Measurements from ENCODE around the gene CTNNBL1. TPM values are rescaled to one million over a fixed set of nuclear protein-coding genes. Genes with fewer than 3 reads are reported as not detected.

CTNNBL1 gene
- total RNA-seq, 2 donors from 2014 or later: 43.6 to 47.7 TPM

DNA sequence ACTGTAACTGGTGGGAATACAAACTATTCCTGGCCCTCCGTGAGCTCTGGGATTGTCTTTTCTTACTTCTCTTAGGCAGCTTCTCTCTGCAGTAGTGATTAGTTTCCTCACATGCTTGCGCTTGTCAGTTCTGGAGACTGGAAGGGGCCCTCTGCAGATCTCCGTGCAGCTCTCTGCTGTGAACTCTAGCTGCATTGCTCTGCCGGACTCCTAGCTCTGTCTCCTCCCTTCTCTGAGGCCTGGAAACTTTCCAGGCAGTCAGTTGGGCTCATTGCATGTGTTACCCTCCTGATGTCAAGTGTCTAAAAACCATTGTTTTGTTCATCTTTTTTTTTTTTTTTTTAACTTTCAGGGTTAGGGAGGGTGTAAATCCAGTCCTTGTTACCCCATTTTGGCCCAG is 102.3 kb downstream of the CTNNBL1 start:
- H3K27me3 Mint-ChIP-seq: no peaks in the 10 kb centered on the region
- no peaks in the 10 kb centered on the region for H3K4me1 Mint-ChIP-seq
- H3K9me3 ChIP-seq (ENCODE audit: control insufficient read depth, low read length, poor library complexity, severe bottlenecking): no peaks in the 10 kb centered on the region
- peaks cover 19% of the 10 kb centered on the region for H3K36me3 Mint-ChIP-seq (ENCODE audit: low read depth)
- H3K27ac Mint-ChIP-seq: no peak overlapping the region
- ATAC-seq (no peak), DNase-seq (no peak)
- H3K4me3 Mint-ChIP-seq: no peak overlapping the region

DNA sequence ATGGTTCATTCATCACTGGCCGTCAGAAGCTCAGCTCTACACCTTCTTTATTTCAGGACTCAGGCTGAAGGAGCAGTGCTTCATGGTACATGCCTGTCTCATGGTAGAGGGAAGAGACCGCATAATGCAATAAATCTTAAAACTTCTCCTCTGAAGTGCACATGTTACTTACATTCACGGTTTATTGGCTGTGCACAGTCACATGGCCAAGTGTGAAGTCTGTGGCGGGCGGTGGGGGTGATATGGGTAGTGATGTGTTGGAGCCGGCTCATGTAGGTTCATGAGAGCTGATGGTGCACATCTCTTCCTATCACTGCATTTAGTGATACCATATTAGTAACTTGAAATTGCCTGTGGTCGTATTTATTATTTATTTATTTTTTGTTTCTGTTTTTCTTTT is 102.9 kb downstream of the CTNNBL1 start:
- Mint-ChIP-seq H3K27ac (no peak overlapping the region), H3K4me1 (no peaks in the 10 kb centered on the region), H3K27me3 (no peaks in the 10 kb centered on the region), H3K4me3 (no peak overlapping the region), H3K36me3 (ENCODE audit: low read depth) (peaks cover 19% of the 10 kb centered on the region)
- no peak for ATAC-seq
- no peak for DNase-seq
- no peaks in the 10 kb centered on the region for H3K9me3 ChIP-seq (ENCODE audit: control insufficient read depth, low read length, poor library complexity, severe bottlenecking)

DNA sequence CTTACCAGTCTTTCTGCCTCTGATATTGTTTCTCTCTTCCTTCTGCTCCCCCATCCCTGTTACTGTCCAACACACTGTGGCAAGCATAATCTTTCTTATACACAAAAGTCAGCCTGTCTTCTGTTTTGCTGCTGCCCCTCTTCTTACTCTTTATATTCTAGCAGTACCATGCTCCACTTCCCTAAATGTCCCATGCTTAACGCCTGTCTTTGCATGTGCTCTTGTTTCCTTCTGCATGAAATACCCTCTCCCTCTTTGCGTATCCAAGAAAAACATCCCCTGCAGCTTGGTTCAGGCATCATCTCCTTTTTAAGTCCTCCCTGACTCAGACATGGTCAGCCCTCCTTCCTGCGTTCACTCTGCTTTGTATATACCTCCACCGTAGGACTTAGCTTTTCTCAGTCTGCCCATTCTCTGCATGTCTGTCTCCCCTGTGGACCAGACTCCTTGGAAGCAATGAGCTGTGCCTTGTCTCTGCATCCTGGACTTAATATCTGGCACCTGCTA is 103.9 kb downstream of the CTNNBL1 start:
- H3K9me3 ChIP-seq (ENCODE audit: control insufficient read depth, low read length, poor library complexity, severe bottlenecking): no peaks in the 10 kb centered on the region
- DNase-seq: no peak
- Mint-ChIP-seq H3K4me3 (no peak overlapping the region), H3K4me1 (no peaks in the 10 kb centered on the region), H3K36me3 (ENCODE audit: low read depth) (peaks cover 16% of the 10 kb centered on the region), H3K27me3 (no peaks in the 10 kb centered on the region), H3K27ac (no peak overlapping the region)
- ATAC-seq: no peak

DNA sequence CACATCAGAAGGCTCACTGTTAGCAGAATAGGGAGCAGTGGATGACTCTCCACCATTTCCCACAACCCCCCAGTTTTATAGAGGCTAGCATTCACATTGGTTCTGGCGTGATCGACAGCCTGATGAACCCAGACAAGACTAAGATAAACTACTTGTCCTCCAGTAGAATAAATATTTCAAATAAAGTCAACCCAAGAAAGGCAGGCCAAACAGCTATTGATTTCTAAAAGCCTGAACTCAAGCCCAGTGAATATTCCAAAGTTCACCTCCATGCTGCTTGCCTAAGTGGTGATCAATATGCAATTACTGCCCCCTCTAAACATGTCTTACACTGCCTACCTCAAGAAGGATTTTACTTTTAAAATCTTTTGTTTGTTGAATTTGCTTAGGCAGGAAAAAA is 104.5 kb downstream of the CTNNBL1 start:
- no peaks in the 10 kb centered on the region for H3K27me3 Mint-ChIP-seq
- DNase-seq (no peak), ATAC-seq (no peak)
- no peak overlapping the region for H3K27ac Mint-ChIP-seq
- H3K36me3 Mint-ChIP-seq (ENCODE audit: low read depth): peaks cover 20% of the 10 kb centered on the region
- H3K4me1 Mint-ChIP-seq: no peaks in the 10 kb centered on the region
- no peaks in the 10 kb centered on the region for H3K9me3 ChIP-seq (ENCODE audit: control insufficient read depth, low read length, poor library complexity, severe bottlenecking)
- no peak overlapping the region for H3K4me3 Mint-ChIP-seq

DNA sequence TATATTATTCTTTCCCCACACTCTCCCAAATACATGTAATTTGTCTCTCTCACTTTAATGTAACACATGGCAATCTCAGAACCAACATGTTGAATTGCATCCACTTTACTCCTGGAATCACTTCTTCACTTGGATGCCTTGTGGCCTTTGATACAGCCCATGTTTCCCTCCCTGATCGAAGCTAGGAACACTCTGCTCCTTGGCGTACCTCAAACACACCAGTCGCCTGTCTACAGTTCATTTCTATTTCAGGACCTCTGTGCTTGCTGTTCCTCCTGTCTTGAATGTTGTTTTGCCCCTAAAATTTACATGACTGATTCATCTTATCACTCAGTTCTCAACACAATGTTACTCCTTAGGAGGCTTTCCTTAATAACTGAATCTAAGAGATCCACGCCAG is 106.8 kb downstream of the CTNNBL1 start:
- peaks cover 17% of the 10 kb centered on the region for H3K36me3 Mint-ChIP-seq (ENCODE audit: low read depth)
- ATAC-seq (no peak), DNase-seq (no peak)
- H3K4me3 Mint-ChIP-seq: no peak overlapping the region
- no peak overlapping the region for H3K27ac Mint-ChIP-seq
- no peaks in the 10 kb centered on the region for H3K9me3 ChIP-seq (ENCODE audit: control insufficient read depth, low read length, poor library complexity, severe bottlenecking)
- H3K27me3 Mint-ChIP-seq: no peaks in the 10 kb centered on the region
- no peaks in the 10 kb centered on the region for H3K4me1 Mint-ChIP-seq

DNA sequence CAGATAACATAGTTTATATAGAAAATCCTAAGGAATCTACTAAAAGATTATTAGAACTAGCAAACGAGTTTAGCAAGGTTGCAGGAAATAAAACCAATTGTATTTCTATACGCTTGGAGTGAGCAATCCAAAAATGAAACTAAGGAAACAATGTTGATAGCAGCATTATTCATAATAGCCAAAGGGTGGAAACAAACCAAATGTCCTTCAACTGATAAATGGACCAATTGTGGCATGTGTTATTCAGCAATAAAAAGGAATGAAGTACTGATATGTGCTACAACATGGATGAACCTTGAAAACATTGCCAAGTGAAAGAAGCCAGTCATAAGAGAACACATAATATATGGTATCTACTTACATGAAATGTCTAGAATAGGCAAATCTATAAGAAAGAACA is 108.1 kb downstream of the CTNNBL1 start:
- Mint-ChIP-seq H3K27ac (no peak overlapping the region), H3K4me1 (no peaks in the 10 kb centered on the region), H3K36me3 (ENCODE audit: low read depth) (peaks cover 17% of the 10 kb centered on the region), H3K27me3 (no peaks in the 10 kb centered on the region), H3K4me3 (no peak overlapping the region)
- H3K9me3 ChIP-seq (ENCODE audit: control insufficient read depth, low read length, poor library complexity, severe bottlenecking): no peaks in the 10 kb centered on the region
- DNase-seq (no peak), ATAC-seq (no peak)

DNA sequence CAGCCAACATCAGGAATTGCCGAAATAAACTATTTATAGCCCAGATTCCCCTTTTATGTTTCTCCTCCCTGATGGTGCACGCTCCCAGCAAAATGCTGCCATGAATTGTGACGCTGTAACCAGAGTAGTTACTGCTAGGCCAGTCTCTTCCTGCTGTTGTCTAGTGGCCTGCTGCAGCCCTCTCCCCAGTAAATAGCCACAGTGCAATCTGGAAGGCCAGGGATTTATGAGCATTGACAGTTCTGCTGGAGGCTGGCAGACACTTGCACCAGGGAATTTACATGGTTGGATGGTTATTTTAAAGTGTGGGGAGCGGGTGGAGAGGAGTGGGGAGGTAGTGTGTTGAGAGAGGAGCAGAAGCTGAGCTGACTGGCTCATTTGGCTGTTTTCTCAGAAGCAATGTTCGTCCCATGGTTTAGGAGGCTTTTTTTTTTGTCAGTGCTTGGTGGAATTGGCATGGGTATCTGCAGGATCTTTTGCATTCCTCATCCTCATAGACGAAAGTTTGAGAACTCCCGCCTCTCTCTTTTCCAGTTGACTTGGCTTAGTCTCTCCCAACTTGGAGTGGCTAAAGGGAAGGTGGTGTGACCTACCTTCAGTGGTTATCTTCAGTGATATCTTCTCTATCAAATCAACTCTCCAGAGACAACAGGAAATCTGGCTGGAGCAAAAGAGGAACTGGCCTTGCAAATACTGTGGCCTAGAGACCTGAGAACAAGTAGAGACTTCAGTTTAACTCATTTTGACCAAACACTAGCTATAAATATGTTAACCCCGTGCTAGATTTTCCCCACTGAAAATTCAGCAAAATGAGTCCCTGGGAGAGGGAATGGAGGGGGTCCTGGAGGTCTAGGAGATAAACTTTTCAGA is 109.8 kb downstream of the CTNNBL1 start:
- no peaks in the 10 kb centered on the region for H3K9me3 ChIP-seq (ENCODE audit: control insufficient read depth, low read length, poor library complexity, severe bottlenecking)
- ATAC-seq: peak; percentile 41
- DNase-seq: no peak
- H3K36me3 Mint-ChIP-seq (ENCODE audit: low read depth): peaks cover 14% of the 10 kb centered on the region
- no peak overlapping the region for H3K27ac Mint-ChIP-seq
- H3K4me1 Mint-ChIP-seq: peaks cover 3% of the 10 kb centered on the region
- no peak overlapping the region for H3K4me3 Mint-ChIP-seq
- no peaks in the 10 kb centered on the region for H3K27me3 Mint-ChIP-seq

DNA sequence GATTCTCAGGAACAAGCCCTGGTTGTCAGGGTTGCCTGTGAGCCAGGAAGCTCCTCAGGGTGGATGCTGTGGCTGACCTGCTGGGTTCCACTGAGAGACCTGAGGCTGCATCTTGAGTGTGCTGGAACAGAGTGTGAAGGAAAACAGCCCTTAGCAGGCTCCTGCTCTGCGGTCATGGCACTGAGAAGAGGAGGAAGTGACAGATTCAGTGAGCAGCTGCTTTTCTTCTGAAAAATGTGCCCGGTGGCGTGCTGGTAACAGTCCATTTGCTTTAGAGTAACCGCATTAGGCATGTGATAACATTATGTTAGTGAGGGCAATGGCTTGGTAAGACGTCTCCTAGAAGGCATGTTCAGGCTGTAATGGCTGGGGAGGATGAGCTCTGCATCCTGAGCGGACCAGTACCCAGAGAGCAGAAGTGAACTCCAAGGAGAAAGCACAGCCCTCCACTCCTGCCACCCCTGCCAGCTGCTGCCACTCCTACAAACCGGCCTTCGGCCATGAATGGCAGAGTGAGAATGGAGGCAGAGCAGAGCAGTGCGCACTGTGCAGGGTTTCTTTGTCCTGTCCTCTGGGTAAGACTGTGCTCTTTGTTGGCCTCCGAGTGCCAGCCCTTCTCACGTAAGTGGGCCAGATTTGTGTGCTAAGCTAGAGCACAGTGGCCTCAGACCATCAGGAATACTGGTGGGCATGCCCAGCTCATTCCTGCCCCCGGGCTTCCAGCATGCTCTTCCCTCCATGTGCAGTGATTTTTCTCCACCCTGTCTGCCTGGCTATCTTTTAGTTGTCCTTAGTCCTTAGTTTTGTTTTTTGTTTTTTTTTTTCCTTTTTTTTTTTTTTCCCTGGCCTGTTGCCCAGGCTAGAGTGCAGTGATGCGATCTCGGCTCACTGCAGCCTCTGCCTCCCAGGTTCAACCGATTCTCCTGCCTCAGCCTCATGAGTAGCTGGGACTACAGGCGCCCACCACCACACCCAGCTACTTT is 111.0 kb downstream of the CTNNBL1 start:
- Mint-ChIP-seq H3K4me3 (peak overlapping the region; percentile 19), H3K27me3 (no peaks in the 10 kb centered on the region), H3K27ac (no peak overlapping the region), H3K4me1 (peaks cover 3% of the 10 kb centered on the region), H3K36me3 (ENCODE audit: low read depth) (peaks cover 18% of the 10 kb centered on the region)
- ATAC-seq (peak; percentile 55), DNase-seq (no peak)
- no peaks in the 10 kb centered on the region for H3K9me3 ChIP-seq (ENCODE audit: control insufficient read depth, low read length, poor library complexity, severe bottlenecking)

DNA sequence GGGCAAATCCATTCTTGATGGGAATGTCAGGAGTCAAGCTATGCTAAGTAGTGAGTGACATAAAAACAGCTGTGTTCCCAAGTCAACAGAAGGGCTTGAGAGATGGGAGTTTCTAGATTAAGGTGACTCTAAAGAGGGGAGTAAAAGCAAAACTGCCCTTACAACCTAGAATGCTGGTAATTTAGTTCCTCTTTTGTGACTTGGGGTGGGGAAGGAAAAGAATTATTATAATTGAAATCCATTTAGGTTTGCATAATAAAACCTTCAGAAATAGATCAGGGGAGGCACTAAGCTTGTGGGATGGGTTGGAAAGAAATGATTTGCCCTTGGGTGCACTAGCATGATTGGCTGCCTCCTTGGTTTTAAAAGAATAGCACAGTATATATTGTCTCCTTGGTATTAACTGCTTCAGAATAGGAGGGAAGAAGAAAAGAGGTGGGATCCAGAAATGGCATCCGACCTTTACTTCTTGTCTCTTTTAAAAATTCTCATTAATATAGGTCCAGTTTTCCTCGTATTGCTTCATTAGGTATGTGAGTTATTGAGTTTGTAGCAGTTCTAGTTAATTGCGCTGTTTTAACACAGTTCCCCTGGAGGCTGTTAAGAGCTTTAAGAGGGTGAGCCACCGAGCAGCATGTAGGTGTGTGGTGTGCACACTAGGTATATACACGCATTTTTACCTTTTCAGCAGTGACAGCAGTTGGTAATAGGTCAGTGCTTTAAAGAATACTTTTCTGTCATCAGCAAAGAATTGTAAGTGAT is 113.8 kb downstream of the CTNNBL1 start:
- no peak overlapping the region for H3K27ac Mint-ChIP-seq
- DNase-seq: no peak
- H3K36me3 Mint-ChIP-seq (ENCODE audit: low read depth): peaks cover 20% of the 10 kb centered on the region
- peaks cover 7% of the 10 kb centered on the region for H3K4me1 Mint-ChIP-seq
- no peak overlapping the region for H3K4me3 Mint-ChIP-seq
- no peaks in the 10 kb centered on the region for H3K9me3 ChIP-seq (ENCODE audit: control insufficient read depth, low read length, poor library complexity, severe bottlenecking)
- H3K27me3 Mint-ChIP-seq: no peaks in the 10 kb centered on the region
- no peak for ATAC-seq

DNA sequence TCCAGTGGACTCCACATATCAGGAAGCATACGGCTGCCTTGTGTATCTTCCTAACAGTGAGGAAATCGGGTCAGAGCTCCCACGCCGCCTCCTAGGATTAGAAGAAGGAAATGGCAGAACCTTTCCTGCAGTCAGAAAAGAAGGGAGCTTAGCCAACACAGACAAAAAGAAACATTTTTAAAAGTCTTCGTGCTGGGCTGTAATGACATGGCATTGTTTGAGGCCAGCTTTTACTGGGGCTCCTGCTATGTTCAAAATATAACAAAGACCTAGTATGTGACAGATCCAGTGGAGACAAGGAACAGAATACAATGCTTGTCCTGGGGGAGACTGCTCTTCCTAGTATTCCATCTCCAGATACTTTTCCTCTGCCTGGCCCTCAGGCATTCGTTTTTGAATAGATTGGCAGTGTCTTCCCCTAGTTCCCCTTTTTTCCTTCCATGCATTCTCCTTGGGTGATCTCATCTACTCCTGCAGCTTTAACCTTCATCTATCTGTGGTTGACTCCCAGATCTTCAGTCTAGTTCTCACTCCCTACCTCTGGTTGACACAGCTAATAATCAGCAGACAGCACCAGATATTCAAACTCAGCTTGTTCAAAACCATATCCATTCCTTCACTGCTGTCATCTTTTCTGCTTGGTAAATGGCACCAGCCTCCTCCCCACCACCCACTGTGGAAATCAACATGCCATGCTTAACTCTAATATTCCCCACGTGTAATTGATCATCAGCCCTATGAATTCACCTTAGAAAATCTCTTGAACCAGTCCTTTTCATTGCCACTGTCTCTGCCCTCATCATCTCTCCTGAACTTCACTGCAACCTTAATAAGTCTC is 114.6 kb downstream of the CTNNBL1 start:
- Mint-ChIP-seq H3K4me3 (no peak overlapping the region), H3K27ac (no peak overlapping the region), H3K4me1 (peaks cover 7% of the 10 kb centered on the region), H3K27me3 (no peaks in the 10 kb centered on the region), H3K36me3 (ENCODE audit: low read depth) (peaks cover 16% of the 10 kb centered on the region)
- H3K9me3 ChIP-seq (ENCODE audit: control insufficient read depth, low read length, poor library complexity, severe bottlenecking): no peaks in the 10 kb centered on the region
- DNase-seq (no peak), ATAC-seq (no peak)

DNA sequence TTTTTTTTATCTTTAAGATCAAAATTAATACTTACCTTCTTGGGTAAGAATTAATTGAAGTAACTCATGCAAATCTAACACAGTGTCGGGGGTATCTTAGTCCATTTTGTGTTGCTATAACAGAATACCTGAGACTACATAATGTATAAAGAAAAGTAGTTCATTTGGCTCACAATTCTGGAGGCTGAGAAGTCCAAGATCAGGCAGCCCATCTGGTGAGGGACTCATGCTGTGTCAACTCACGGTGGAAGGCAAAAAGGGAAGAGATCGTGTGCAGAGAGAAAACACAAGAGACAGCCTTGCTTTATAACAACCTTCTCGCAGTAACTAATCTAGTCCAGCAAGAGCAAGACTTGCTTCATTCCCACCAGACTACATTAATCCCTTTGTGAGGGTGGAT is 116.2 kb downstream of the CTNNBL1 start:
- no peak for DNase-seq
- peaks cover 13% of the 10 kb centered on the region for H3K36me3 Mint-ChIP-seq (ENCODE audit: low read depth)
- no peaks in the 10 kb centered on the region for H3K9me3 ChIP-seq (ENCODE audit: control insufficient read depth, low read length, poor library complexity, severe bottlenecking)
- no peaks in the 10 kb centered on the region for H3K27me3 Mint-ChIP-seq
- no peak overlapping the region for H3K27ac Mint-ChIP-seq
- no peak overlapping the region for H3K4me3 Mint-ChIP-seq
- peaks cover 12% of the 10 kb centered on the region for H3K4me1 Mint-ChIP-seq
- no peak for ATAC-seq

DNA sequence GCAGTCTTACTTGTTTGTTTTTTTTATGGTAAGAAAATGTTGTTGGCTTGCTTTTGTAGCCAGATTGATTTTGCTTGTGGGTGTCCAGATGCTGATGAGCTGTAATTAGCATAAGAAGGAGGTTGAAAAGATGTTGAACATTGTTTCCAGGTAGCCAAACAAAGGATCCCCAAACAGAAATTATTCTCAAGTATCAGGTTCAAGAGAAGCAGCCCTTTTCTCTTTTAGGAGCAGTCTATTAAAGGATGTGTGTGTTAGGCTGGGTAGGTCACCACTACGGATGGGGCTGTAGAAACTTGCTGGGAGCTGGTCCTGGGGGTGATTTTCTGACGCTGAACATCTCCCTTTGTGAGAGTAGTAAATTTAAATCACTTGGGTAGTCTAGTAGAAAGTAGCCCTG is 122.2 kb downstream of the CTNNBL1 start:
- no peaks in the 10 kb centered on the region for H3K27me3 Mint-ChIP-seq
- H3K9me3 ChIP-seq (ENCODE audit: control insufficient read depth, low read length, poor library complexity, severe bottlenecking): no peaks in the 10 kb centered on the region
- DNase-seq (no peak), ATAC-seq (no peak)
- no peak overlapping the region for H3K27ac Mint-ChIP-seq
- H3K36me3 Mint-ChIP-seq (ENCODE audit: low read depth): peaks cover 8% of the 10 kb centered on the region
- peaks cover 11% of the 10 kb centered on the region for H3K4me1 Mint-ChIP-seq
- no peak overlapping the region for H3K4me3 Mint-ChIP-seq

Data from T-helper 17 cell (primary cell).